Vagina (tissue), 2 donors: ENCODE results near the gene ADGRL1.

ENCODE experiments used
- POLR2A ChIP-seq, 2 donors: fragments of 450-650 bp; IDR thresholded peaks; one replicate each; pipeline ENCODE4 v1.6.1; 2017; ENCODE audit warnings: antibody characterized with exemption in 2 of 2, mild to moderate bottlenecking in 2 of 2, moderate library complexity in 2 of 2
- POLR2AphosphoS5 ChIP-seq, 2 donors: sonication (generic); formaldehyde crosslinking; IDR thresholded peaks; one replicate each; pipeline ENCODE4 v1.9.0; 2017; ENCODE audit warnings: antibody characterized with exemption in 2 of 2, mild to moderate bottlenecking in 2 of 2, low read depth in 1 of 2; ENCODE audit not compliant: insufficient read depth in 1 of 2
- TF ChIP-seq, protein P1 (sequence below), 3 experiments: fragments of 450-650 bp in 2 of 3; fragments of 200-600 bp in 1 of 3; sonication (generic) in 1 of 3; IDR thresholded peaks; one replicate each; pipeline ENCODE4 v1.5.1; 2017 to 2019; ENCODE audit warnings: antibody characterized with exemption in 3 of 3, mild to moderate bottlenecking in 2 of 3, moderate library complexity in 2 of 3

GRCh38 chr19:14122924-14123323, 83.0 kb downstream of the ADGRL1 start:
- TF ChIP-seq, protein P1, sequence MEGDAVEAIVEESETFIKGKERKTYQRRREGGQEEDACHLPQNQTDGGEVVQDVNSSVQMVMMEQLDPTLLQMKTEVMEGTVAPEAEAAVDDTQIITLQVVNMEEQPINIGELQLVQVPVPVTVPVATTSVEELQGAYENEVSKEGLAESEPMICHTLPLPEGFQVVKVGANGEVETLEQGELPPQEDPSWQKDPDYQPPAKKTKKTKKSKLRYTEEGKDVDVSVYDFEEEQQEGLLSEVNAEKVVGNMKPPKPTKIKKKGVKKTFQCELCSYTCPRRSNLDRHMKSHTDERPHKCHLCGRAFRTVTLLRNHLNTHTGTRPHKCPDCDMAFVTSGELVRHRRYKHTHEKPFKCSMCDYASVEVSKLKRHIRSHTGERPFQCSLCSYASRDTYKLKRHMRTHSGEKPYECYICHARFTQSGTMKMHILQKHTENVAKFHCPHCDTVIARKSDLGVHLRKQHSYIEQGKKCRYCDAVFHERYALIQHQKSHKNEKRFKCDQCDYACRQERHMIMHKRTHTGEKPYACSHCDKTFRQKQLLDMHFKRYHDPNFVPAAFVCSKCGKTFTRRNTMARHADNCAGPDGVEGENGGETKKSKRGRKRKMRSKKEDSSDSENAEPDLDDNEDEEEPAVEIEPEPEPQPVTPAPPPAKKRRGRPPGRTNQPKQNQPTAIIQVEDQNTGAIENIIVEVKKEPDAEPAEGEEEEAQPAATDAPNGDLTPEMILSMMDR (IDR thresholded peaks at IDR 0.05), result no peak
- TF ChIP-seq POLR2AphosphoS5 (IDR thresholded peaks at IDR 0.05; ENCODE audit: insufficient read depth in 1 of 2, low read depth in 1 of 2) (no peak), POLR2A (IDR thresholded peaks at IDR 0.05) (no peak)
